PC-9 (cell line): ENCODE results near the gene NUDT7. TPM values are rescaled to one million over a fixed set of nuclear protein-coding genes. Genes with fewer than 3 reads are reported as not detected.

Source experiments
- BruUV-seq: library from RNA; stranded (reverse); fragments of 400-500 nt; replicated peaks from 2 replicates; lab custom pipeline; 2021; lab: Mats Ljungman, UMichigan
- CTCF ChIA-PET: fragments of 300-600 bp; sonication (Branson Sonifier 250); formaldehyde crosslinking; loops from one replicate; lab custom pipeline; 2022; ENCODE audit warnings: antibody characterized with exemption; lab: Charles Lee
- POLR2A ChIA-PET: fragments of 300-600 bp; sonication (Branson Sonifier 250); formaldehyde crosslinking; loops from one replicate; lab custom pipeline; 2022; ENCODE audit warnings: antibody characterized with exemption; ENCODE audit not compliant: unreplicated experiment; lab: Charles Lee
- DNase-seq, 2 experiments: peaks; one replicate each; pipeline versions ENCODE4 v3.0.0 to v3.0.0-alpha.2; 2015 to 2022; ENCODE audit warnings: mixed read lengths in 1 of 2
- H2AFZ ChIP-seq: fragments of 200-600 bp; sonication (generic); 2 replicates; pipeline ENCODE4 v1.8.1; 2017; ENCODE audit warnings: antibody characterized with exemption
- H3F3A ChIP-seq: fragments of 200-600 bp; sonication (generic); 2 replicates; pipeline ENCODE4 v1.8.1; 2017; ENCODE audit warnings: antibody characterized with exemption, mild to moderate bottlenecking, low read depth; ENCODE audit not compliant: insufficient read depth
- H3K27ac ChIP-seq: fragments of 200-600 bp; sonication (generic); 2 replicates; pipeline ENCODE4 v1.6.1; 2016; ENCODE audit warnings: mixed run types
- H3K27me3 ChIP-seq: fragments of 200-600 bp; sonication (generic); 2 replicates; pipeline ENCODE4 v1.6.1; 2016; ENCODE audit warnings: low read depth, mixed run types; ENCODE audit not compliant: insufficient read depth
- H3K36me3 ChIP-seq: fragments of 200-600 bp; sonication (generic); 2 replicates; pipeline ENCODE4 v1.6.1; 2016; ENCODE audit warnings: low read depth, mixed run types
- H3K4me1 ChIP-seq: fragments of 200-600 bp; sonication (generic); replicated peaks from 2 replicates; pipeline ENCODE4 v1.6.1; 2016; ENCODE audit warnings: mixed run types; ENCODE audit not compliant: insufficient read depth
- H3K4me2 ChIP-seq: fragments of 200-600 bp; sonication (generic); 2 replicates; pipeline ENCODE4 v1.6.1; 2017; ENCODE audit warnings: mixed run types
- H3K4me3 ChIP-seq: fragments of 200-600 bp; sonication (generic); 2 replicates; pipeline ENCODE4 v1.6.1; 2016; ENCODE audit warnings: mixed run types
- H3K79me2 ChIP-seq: fragments of 200-600 bp; sonication (generic); 2 replicates; pipeline ENCODE4 v1.6.1; 2017; ENCODE audit warnings: low read depth, mixed run types
- H3K9me2 ChIP-seq: fragments of 200-600 bp; sonication (generic); 2 replicates; pipeline ENCODE4 v1.8.1; 2017; ENCODE audit warnings: mild to moderate bottlenecking; ENCODE audit not compliant: insufficient read depth
- H3K9me3 ChIP-seq: fragments of 200-600 bp; sonication (generic); 2 replicates; pipeline ENCODE4 v1.8.1; 2016; ENCODE audit warnings: low read depth; ENCODE audit not compliant: insufficient read depth
- H4K20me1 ChIP-seq: fragments of 200-600 bp; sonication (generic); 2 replicates; pipeline ENCODE4 v1.8.1; 2017; ENCODE audit not compliant: insufficient read depth
- CTCF ChIP-seq: fragments of 200-600 bp; sonication (generic); conservative IDR thresholded peaks from 2 replicates; pipeline ENCODE4 v1.6.1; 2017; ENCODE audit warnings: mixed run types, antibody characterized with exemption, mild to moderate bottlenecking, moderate library complexity
- EZH2 ChIP-seq: fragments of 200-600 bp; sonication (generic); IDR thresholded peaks from 2 replicates; pipeline ENCODE4 v1.8.0; 2017; ENCODE audit warnings: antibody characterized with exemption, low read depth
- intact Hi-C: fragments of 100-400 bp; cut with micrococcal nuclease; formaldehyde crosslinking; loops from one replicate; pipeline ENCODE4 v1.10.0; 2022; ENCODE audit not compliant: unreplicated experiment
- total RNA-seq: library from RNA; stranded (reverse); gene quantifications from 2 replicates; pipeline ENCODE4 v1.2.3, GENCODE V29; 2021

NUDT7 gene
- total RNA-seq, 1 experiment from 2014 or later, result not detected

- intact Hi-C loops, result no loop called here
- Histone ChIP-seq H3K4me1 (no peaks in the 10 kb centered on the region), H3K4me2 (no peak overlapping the region), H3K9me3 (no peaks in the 10 kb centered on the region), H3K79me2 (no peaks in the 10 kb centered on the region), H3K4me3 (no peak overlapping the region), H3K36me3 (no peaks in the 10 kb centered on the region), H3K27me3 (peaks cover 27% of the 10 kb centered on the region; the same call in 1 of the 2 replicates), H4K20me1 (no peaks in the 10 kb centered on the region), H2AFZ (no peak overlapping the region), H3K27ac (no peak overlapping the region), H3F3A (no peaks in the 10 kb centered on the region), H3K9me2 (no peaks in the 10 kb centered on the region; the same call in 1 of the 2 replicates)
- no peak for TF ChIP-seq EZH2
- no peak for TF ChIP-seq CTCF
- no TSS peak for BruUV-seq
- ChIA-PET CTCF (no interaction called here), POLR2A (no interaction called here)
- DNase-seq, result no peak
These were observed 26.2 kb downstream of the NUDT7 start for GRCh38 chr16:77748421-77749005.

- Histone ChIP-seq H3K9me2 (no peaks in the 10 kb centered on the region; the same call in 1 of the 2 replicates), H3K79me2 (no peaks in the 10 kb centered on the region), H3K27me3 (peaks cover 18% of the 10 kb centered on the region; the same call in 1 of the 2 replicates), H3K4me3 (no peak overlapping the region), H3K36me3 (no peaks in the 10 kb centered on the region), H3K9me3 (no peaks in the 10 kb centered on the region), H3K4me1 (no peaks in the 10 kb centered on the region), H3F3A (no peaks in the 10 kb centered on the region), H2AFZ (no peak overlapping the region), H3K4me2 (no peak overlapping the region), H3K27ac (no peak overlapping the region), H4K20me1 (no peaks in the 10 kb centered on the region)
- ChIA-PET POLR2A (no interaction called here), CTCF (no interaction called here)
- DNase-seq, result no peak
- BruUV-seq, result no TSS peak
- no peak for TF ChIP-seq CTCF
- TF ChIP-seq EZH2, result no peak
- intact Hi-C loops, result no loop called here
These were observed 27.1 kb downstream of the NUDT7 start for GRCh38 chr16:77749415-77749814.

GRCh38 chr16:77758046-77758445, 35.7 kb downstream of the NUDT7 start:
- no peak overlapping the region for H2AFZ ChIP-seq
- no peaks in the 10 kb centered on the region for H3K9me3 ChIP-seq
- no peak overlapping the region for H3K4me2 ChIP-seq
- no peaks in the 10 kb centered on the region for H4K20me1 ChIP-seq
- POLR2A ChIA-PET, result no interaction called here
- TF ChIP-seq EZH2 (no peak), CTCF (no peak)
- H3K79me2 ChIP-seq, result no peaks in the 10 kb centered on the region
- DNase-seq, result no peak
- H3F3A ChIP-seq, result no peaks in the 10 kb centered on the region
- no peaks in the 10 kb centered on the region for H3K36me3 ChIP-seq
- BruUV-seq, result no TSS peak
- no peaks in the 10 kb centered on the region for H3K9me2 ChIP-seq
- no peak overlapping the region for H3K27ac ChIP-seq
- H3K27me3 ChIP-seq, result no peaks in the 10 kb centered on the region; the same call in 1 of the 2 replicates
- H3K4me1 ChIP-seq, result no peaks in the 10 kb centered on the region
- intact Hi-C loops, result no loop called here
- no peak overlapping the region for H3K4me3 ChIP-seq
- CTCF ChIA-PET, result no interaction called here
